GM12892 (cell line): ENCODE measurements around the gene ASCL2.

Source experiments
- DNase-seq: peaks from one replicate; pipeline ENCODE4 v3.0.0; 2011; ENCODE audit not compliant: insufficient read length
- FAIRE-seq: peaks from 2 replicates; lab custom pipeline; 2011; peaks lifted over from hg19 to GRCh38; lab: Jason Lieb, UNC
- POLR2A ChIP-seq: IDR thresholded peaks from 2 replicates; pipeline ENCODE4 v1.6.1; 2011; ENCODE audit warnings: low read depth, low read length, control low read depth
- POLR2AphosphoS5 ChIP-seq: IDR thresholded peaks from 2 replicates; pipeline ENCODE4 v1.6.1; 2011; ENCODE audit warnings: low read depth, low read length, control low read depth
- TAF1 ChIP-seq: IDR thresholded peaks from 2 replicates; pipeline ENCODE4 v1.6.1; 2011; ENCODE audit warnings: low read depth, mild to moderate bottlenecking, control low read depth, low read length, borderline replicate concordance

The ASCL2 gene

GRCh38 chr11:2306877-2307500 lies 36.6 kb upstream of the ASCL2 start:
- no peak for DNase-seq
- FAIRE-seq, result no peak
- TF ChIP-seq POLR2A, result no peak
- no peak for TF ChIP-seq POLR2AphosphoS5

GRCh38 chr11:2306452-2306823 lies 36.0 kb upstream of the ASCL2 start:
- no peak for TF ChIP-seq TAF1
- no peak for TF ChIP-seq POLR2A
- TF ChIP-seq POLR2AphosphoS5, result no peak
- DNase-seq (no peak), FAIRE-seq (no peak)

DNA sequence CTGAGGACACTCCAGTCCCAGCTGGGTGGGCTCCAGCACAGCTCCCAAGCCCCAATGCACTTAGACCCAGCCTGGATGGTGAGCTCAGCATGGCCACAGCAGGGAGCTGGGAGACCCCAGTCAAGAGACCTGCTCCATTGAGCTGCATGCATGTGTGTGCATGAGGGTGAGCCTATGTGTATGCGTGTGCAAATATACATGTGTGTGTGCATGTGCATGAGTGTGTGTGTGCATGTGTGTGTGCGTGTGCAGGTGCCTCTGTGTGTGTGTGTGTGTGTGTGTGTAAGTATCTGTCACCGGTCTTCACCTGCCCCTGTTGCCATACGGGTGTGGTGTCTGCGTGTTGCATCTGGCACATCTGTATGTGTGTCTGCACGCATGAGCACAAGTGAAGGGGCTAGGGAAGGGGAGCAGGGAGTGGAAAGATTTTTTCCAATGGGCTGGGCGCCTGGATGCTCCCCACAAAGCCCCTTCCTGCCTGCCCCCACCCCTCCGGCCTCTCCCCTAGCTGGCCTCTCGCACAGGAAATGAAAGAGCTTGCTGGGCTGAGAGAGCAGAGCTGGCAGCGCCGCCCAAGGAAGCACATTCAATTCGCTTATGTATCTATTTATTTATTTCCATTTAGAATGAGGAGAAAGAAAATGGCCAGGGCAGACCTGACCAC lies 35.5 kb upstream of the ASCL2 start:
- DNase-seq (no peak), FAIRE-seq (no peak)
- no peak for TF ChIP-seq POLR2A
- no peak for TF ChIP-seq TAF1
- no peak for TF ChIP-seq POLR2AphosphoS5

DNA sequence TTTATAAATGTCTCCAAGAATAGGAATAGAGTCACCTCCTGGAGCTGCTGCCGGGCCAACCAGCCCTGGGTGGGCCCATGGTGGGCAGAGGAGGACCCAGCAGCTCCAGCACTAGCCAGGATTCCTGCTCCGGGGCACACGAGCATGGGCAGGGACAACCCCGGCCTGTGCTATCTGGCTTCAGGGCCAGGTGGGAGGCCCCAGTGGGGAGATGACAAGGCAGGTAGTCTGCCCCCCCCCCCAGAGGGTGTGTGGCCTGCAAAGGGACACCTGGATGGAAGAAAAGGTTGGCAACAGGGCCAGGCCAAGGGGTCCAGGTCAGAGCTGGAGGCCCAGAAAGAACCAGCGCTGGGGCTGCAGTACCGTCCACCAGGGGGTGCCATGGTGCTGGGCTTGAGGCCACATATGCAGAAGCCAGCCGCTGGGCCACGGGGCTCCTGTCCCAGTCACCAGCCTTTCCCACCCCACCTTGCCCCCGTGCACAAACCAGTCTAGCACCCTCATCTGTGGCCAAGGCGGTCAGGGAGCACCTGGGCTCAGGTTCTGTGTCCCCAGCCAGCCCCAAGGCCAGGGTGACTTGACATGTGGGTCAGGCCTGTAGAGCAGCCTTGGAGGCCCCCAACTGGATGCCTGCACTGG lies 34.9 kb upstream of the ASCL2 start:
- DNase-seq, result peak; percentile 78
- TF ChIP-seq POLR2AphosphoS5 (no peak), TAF1 (no peak), POLR2A (no peak)
- peak; percentile 60 for FAIRE-seq

GRCh38 chr11:2304506-2305139 lies 34.2 kb upstream of the ASCL2 start:
- DNase-seq, result no peak
- TF ChIP-seq TAF1 (no peak), POLR2AphosphoS5 (no peak), POLR2A (no peak)
- FAIRE-seq, result no peak

DNA sequence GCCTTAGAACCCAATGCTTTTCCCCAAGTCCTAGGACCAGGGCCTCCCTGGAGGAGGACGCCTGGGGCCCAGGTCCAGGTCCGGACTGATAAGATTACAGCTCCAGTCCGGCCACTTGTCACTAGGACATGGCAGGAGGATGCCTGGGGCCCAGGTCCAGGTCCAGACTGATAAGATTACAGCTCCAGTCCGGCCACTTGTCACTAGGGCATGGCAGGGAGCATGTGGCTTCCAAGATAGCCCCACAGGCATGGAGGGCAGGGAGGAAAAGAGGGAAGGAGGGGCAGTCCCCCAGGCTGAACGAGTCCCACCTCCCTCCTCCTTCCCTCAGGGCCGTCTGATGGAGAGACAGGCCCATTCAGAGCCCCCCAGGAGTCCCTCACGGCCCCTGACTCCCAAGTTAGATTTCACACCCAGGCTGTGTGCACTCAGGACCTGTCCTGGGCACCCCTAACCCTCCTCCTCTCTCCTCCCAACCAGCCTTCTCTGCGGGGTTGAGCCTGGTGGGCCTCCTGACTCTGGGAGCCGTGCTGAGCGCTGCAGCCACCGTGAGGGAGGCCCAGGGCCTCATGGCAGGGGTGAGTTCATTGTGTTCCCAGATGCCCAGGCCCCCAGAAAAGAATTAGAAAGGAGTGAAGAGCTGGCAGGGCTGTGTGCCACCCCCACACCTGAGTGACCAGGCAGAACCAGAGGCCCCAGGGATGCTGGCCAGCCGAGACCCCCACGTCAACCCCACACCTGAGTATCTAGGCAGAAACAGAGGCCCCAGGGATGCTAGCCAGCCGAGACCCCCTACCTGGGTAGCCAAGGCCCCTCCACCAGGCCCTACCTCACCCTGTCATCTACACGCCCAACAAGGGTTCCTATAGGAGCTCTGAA lies 33.5 kb upstream of the ASCL2 start:
- no peak for DNase-seq
- TF ChIP-seq POLR2AphosphoS5 (no peak), TAF1 (no peak), POLR2A (no peak)
- no peak for FAIRE-seq

GRCh38 chr11:2302896-2303626 lies 32.7 kb upstream of the ASCL2 start:
- no peak for TF ChIP-seq POLR2A
- no peak for TF ChIP-seq TAF1
- no peak for TF ChIP-seq POLR2AphosphoS5
- no peak for FAIRE-seq
- DNase-seq, result no peak

DNA sequence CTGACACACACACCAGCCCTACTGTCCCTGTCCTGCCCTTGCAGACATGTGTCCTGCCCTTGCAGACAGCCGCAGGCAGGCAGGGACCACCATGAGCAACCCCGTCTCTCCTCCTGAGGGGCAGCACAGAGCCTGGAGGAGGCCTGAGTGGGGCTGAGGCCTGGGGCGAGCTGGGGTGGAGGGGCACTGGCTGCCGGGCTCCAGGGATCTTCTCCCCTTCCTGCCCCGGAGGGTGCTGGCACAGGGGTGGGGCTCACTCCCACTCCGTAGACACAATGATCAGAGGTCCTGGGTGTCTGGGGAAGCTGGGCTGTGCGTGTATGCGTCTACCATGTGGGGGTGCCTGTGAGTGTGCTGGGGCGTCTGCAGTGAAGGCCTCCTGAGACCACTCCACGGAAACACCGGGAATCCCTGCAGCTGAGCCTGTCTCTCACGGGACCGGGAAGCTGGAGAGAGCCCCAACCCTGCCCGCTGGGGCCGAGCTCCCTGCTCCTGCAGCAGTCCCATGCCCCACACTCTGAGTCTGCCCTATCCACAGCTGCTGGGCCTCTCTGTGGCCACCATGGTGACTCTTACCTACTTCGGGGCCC lies 32.0 kb upstream of the ASCL2 start:
- no peak for FAIRE-seq
- TF ChIP-seq POLR2AphosphoS5 (no peak), POLR2A (no peak), TAF1 (no peak)
- DNase-seq, result no peak

GRCh38 chr11:2301631-2302305 lies 31.4 kb upstream of the ASCL2 start, which contains the start of the genes C11orf21 and TSPAN32:
C11orf21 (minus strand) TSS chr11:2301918; CDS start chr11:2301808, 110 bp downstream.
TSPAN32 (plus strand) TSS chr11:2302013; CDS start chr11:2302150, 137 bp downstream.
- TF ChIP-seq POLR2A, result no peak
- FAIRE-seq, result no peak
- no peak for DNase-seq
